Epithelial cell of prostate (primary cell): ENCODE results near the gene CMC1.

Experiments used
- DNase-seq: peaks from one replicate; pipeline ENCODE4 v3.0.0-alpha.2; 2011; ENCODE audit warnings: low read depth, low spot score
- H3K27ac ChIP-seq: fragments of 450-650 bp; 2 replicates; pipeline ENCODE4 v1.5.1; 2017; ENCODE audit warnings: mild to moderate bottlenecking

CMC1 gene

DNA sequence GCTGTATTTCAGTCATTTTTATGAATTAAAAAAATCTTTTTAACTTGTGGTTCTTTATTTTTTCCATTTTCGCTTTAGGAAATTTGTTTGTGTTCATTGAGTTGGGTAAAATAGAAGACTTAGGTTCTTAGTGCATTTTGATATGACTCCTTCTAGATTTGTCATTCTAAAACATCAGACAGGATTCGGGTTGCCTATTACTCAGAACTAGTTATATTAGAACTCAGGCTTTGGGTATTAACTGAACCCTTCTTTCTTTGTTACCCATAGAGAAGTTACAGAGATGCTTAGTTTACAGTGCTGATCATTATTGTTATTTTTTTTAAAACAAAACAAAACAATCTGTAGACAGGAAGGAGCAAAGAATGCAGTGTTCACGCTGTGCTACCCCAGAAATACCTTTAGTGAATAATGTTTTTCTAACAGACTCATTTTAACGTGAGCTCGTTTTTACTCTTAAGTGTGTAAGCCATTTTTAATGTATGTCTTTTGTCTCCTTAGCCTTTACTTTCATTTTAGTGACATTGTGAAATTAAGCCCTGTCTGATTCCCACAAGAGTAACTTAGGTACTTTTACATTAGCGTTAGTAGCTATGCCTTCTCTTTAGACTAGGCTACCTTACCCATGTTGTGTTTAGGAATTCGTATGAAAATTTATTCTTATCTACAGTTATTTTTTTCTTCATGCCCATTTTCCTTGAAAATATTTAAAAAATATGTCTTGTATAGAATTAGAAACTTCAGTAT is 53.4 kb downstream of the CMC1 start:
- no peak overlapping the region for H3K27ac ChIP-seq
- no peak for DNase-seq

DNA sequence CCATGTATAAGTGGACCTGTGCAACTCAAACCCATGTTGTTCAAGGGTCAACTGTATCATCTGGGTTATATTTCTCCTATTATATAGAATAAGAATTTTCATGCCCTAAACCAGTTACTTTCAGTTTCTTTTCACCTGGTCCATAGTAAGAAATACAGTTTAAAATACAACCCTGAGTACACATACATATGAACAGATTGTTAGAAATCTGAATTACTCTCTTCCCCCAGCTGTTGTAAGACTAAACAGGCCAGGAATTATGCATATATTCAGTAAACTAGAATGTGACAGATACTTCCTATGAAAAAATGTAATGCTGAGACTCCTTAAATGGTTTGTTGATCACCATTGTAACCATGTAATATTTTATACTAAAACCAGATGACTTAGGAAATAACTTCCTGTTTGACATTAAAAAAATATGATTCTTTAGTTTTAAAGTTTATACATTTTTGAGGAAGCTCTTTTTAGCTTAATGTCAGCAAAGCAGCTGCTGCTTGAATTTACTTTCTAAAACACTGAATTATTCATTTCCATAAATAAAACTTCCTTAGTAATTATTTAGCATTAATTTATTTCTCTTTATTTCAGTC is 54.6 kb downstream of the CMC1 start:
- H3K27ac ChIP-seq: no peak overlapping the region
- DNase-seq: no peak

DNA sequence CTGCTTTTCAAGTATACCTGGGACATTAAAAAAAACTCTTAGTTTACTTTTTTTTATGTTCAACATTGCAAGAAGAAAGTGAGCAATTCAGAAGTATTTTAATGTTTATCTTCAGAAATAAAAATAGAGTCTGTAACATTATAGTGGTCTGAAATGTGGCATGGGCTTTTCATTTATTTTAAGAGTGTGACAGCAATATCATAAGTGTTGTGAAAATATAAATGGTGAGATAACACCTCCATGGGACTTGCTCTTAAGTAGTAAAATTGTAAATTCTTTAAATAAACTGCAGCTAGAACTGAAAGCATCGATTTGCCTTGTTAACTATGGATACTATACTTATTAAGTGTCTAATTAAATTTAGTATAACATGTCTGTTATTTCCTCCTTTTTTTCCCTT is 58.3 kb downstream of the CMC1 start:
- H3K27ac ChIP-seq: no peak overlapping the region
- no peak for DNase-seq

- DNase-seq: no peak
- H3K27ac ChIP-seq: no peak overlapping the region
Measured at GRCh38 chr3:28300345-28300962, 59.0 kb downstream of the CMC1 start.

DNA sequence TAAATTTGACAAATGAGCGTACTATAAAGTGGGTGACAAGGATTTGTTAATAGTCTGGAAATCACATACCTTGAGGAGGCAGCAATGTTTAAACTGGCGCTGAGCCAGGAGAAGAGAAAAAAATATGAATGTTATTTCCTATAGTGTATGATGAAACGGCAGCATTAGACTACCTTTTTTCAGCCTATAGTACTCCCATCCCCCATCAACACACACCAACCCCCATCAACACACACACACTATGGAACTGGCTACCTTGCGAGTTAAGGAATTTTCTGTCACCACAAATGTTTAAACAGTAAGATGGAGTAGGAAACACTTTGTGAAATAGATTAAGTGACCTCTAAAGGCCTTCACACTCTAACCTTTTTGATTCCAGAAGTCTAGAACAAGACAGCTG is 60.3 kb downstream of the CMC1 start:
- DNase-seq: no peak
- H3K27ac ChIP-seq: no peak overlapping the region

- no peak for DNase-seq
- no peak overlapping the region for H3K27ac ChIP-seq
Measured at GRCh38 chr3:28308196-28308595, 66.8 kb downstream of the CMC1 start.

DNA sequence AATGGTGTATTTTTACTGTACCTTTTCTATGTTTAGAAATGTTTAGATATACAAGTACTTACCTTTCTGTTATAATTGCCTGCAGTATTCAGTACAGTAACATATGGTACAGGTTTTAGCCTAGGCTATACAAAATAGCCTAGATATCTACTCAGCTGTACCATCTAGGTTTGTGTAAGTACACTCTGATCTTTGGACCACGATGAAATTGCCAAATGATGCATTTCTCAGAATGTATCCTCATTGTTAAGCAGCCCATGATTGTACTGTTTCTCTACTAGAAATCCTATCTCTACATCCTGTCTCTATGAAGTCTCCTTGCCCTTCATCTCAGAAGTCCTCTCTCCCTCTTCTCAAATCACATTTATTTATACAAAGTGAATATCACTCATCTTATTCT is 74.3 kb downstream of the CMC1 start:
- DNase-seq: no peak
- H3K27ac ChIP-seq: no peak overlapping the region

- DNase-seq: no peak
- no peak overlapping the region for H3K27ac ChIP-seq
Measured at GRCh38 chr3:28316226-28316625, 74.8 kb downstream of the CMC1 start.

GRCh38 chr3:28317438-28318022 is 76.1 kb downstream of the CMC1 start:
- no peak for DNase-seq
- H3K27ac ChIP-seq: no peak overlapping the region

GRCh38 chr3:28320981-28321380 is 79.6 kb downstream of the CMC1 start:
- H3K27ac ChIP-seq: no peak overlapping the region
- DNase-seq: no peak

DNA sequence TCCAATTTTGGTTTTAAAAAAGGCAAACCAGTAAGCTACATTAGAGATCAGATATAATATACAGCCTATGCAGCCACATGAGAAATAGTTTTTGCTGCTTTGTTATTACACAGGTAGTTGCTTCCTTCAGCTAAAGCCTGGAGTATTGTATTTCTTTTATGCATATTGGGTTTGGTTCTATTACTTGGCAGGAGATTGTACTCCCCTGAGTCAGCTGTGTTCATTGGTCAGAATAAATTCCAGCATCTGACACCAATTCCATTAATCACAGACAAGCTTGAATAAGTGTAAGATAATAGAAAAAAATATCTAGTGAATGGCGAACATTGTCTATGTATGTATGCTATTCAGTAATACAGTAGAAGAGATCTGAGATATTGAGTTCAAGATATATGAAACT is 81.0 kb downstream of the CMC1 start:
- H3K27ac ChIP-seq: no peak overlapping the region
- DNase-seq: no peak

DNA sequence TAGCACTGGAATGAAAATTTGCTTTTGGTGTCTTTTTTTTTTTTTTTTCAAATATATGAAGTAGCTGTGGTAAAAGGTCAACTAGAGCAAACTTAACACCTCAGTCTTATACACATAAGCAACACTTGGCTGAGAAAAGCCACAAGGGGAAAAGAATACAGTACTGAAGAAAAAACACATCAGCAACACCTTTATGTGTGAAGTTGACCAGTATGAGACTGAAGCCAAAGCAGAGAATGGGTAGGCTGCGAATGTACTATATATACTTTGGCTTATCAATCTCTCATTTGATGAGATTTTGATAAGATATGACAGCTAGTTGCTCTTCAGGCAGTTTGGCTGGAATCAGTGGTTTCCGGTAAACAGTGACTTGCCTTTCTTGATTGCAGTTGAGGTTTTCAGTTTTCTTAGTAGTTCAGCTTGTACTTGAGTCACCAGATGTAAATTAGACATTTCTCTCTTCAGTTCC is 85.1 kb downstream of the CMC1 start:
- no peak for DNase-seq
- no peak overlapping the region for H3K27ac ChIP-seq

DNA sequence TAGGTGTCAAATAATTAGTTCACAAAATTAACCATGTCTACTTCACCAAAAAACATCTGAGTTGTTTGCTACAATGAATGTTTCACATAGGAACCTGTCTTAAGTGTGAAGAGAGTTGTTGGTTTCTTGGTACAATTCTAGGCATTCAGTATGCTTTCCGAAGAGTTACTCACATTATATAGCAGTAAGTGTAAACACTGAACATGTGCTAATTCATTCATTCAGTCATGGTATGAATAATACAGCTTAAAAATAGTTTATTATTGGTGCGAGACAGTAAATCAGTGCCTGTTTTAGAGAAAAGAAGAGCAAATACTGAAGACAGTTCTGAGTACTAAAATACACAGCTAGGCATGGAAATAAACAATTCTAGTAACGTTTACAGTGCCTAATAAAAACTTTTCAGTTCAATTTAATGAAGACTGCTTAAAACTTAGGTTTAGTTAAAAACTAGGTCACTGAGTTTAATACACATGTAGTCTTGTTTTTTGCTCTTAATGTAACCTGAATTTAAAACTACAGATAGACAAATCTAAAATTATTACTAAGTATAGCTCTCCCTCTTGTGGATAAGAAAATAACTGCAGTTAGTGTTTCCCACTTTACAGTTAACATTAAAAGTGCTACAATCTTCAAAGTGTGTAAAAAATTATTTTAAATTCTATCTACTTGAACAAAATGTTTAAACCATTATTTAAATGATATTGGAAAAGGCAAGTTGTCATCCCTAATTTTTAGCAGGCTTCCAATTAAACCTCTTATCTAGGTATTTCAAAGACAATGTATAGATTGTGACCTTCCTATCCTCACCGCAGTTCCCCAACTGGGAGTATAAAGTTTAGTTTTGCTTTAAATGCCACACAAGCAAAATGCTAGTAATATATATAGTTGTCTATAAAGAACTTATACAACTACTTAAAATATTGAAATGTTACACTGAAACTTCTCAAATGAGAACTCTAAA is 87.1 kb downstream of the CMC1 start:
- no peak for DNase-seq
- no peak overlapping the region for H3K27ac ChIP-seq

- no peak overlapping the region for H3K27ac ChIP-seq
- DNase-seq: no peak
Measured at GRCh38 chr3:28334552-28334951, 93.1 kb downstream of the CMC1 start.

- no peak overlapping the region for H3K27ac ChIP-seq
- DNase-seq: no peak
Measured at GRCh38 chr3:28335246-28335645, 93.8 kb downstream of the CMC1 start.

DNA sequence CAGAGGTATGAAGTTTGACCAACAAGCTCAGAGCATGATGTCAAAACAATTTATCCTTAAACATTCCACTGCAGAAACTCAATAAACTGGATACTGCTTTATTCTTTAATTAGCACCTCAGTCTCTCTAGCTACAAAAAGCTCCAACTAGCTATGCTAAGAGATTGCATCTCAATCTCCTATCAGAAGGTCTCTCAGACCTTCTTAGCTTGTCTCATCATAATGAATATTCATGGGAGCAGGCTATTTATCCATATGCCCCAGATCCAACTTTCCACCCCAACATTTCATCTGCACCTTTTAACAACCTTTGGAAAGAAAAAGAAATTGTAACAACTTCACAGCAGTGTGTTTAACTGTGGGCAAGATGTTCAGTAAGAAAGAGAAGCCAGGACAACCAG is 95.8 kb downstream of the CMC1 start:
- no peak overlapping the region for H3K27ac ChIP-seq
- no peak for DNase-seq

DNA sequence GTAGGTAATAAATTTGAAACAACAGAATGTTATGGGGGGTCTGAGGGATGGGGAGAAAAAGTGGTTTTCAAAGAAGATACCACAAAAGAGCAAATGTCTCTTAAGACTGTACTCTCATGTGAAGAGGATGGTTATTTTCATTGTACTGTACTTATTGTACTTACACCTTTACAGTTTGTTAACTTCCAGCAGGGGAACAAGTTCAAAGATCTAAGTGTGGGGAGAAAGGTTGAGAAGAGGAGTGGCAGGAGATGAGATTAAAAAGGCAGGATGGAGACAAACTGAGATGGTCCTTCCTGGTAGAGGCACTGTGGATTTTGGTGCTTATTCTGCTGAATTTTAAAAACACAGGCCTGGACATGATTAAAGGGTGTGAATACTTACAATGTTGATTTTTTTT is 101.7 kb downstream of the CMC1 start:
- DNase-seq: no peak
- no peak overlapping the region for H3K27ac ChIP-seq

- no peak overlapping the region for H3K27ac ChIP-seq
- no peak for DNase-seq
Measured at GRCh38 chr3:28345690-28346089, 104.3 kb downstream of the CMC1 start.

DNA sequence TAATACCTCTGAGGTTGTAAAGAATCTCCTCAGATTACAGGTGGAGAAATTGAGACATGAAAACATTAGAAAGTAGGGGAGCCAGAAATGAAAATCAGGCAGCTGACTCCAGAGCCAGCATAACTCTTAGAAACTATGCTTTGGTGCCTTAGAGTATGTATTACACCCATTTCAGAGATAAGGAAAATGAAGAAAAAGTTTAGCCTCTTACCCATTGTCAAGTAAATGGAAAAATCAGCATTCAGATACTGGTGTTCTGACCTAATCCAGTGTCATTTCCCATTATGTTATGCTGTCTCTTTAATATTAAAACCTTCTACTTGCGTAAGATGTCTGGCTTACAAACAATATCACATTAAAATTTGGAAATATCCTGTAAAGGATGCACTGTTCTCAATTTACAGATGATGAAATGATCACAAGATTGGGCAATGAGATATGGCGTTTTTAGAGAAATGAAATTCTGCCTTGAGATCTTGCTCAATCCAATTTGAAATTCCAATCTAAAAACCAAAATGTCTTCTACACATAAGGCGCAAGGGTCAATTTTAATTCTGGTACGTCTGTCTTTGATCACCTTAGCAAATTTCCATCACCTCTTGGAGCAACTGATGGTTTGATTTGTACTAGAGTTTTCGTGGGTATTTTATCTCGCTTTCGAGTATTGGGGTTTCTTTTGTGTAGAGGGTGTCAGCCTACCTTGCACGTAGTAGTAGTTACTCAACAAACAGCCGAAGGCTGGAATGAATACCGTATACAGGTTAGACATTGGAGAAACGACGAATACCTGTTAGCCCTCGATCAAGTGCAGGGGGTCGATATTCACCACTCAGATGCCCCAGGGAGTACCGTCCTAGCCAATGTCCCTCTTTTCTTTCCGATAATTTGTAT is 106.2 kb downstream of the CMC1 start:
- no peak for DNase-seq

More for the DNA sequence above, 106.2 kb downstream of the CMC1 start:
- peak overlapping the region; percentile 97 for H3K27ac ChIP-seq
